HepG2 (cell line): Measurements from ENCODE around the gene MT1M. TPM values are rescaled to one million over a fixed set of nuclear protein-coding genes. Genes with fewer than 3 reads are reported as not detected.

Experiments used
- CERS6 ChIP-seq: sonication (generic); formaldehyde crosslinking; IDR thresholded peaks from 2 replicates; pipeline ENCODE4 v1.5.0; 2020; ENCODE audit warnings: missing genetic modification reagents
- KLF13 ChIP-seq: sonication (generic); formaldehyde crosslinking; IDR thresholded peaks from 2 replicates; pipeline ENCODE4 v1.4.0; 2020; ENCODE audit warnings: mild to moderate bottlenecking, missing genetic modification reagents
- KLF6 ChIP-seq: IDR thresholded peaks from 2 replicates; pipeline ENCODE4 v1.8.0; 2016; ENCODE audit warnings: missing biosample characterization, missing genetic modification reagents
- MAFK ChIP-seq, 2 experiments: IDR thresholded peaks in 1 of 2; conservative IDR thresholded peaks in 1 of 2; 2 replicates each; pipeline ENCODE4 v1.6.1; 2011; ENCODE audit warnings: improper control_type of control experiment in 2 of 2, low read length in 2 of 2
- PAF1 ChIP-seq: IDR thresholded peaks from 2 replicates; pipeline ENCODE4 v1.6.1; 2016; ENCODE audit warnings: missing genetic modification reagents, missing compliant biosample characterization
- POGK ChIP-seq: sonication (generic); formaldehyde crosslinking; conservative IDR thresholded peaks from 2 replicates; pipeline ENCODE4 v1.8.0; 2022; ENCODE audit warnings: mild to moderate bottlenecking, moderate library complexity, missing genetic modification reagents
- SOX13 ChIP-seq, 3 experiments: fragments of 450-650 bp in 1 of 3; sonication (generic) in 1 of 3; formaldehyde crosslinking in 1 of 3; IDR thresholded peaks in 2 of 3; conservative IDR thresholded peaks in 1 of 3; 2 replicates each; pipeline versions ENCODE4 v1.5.0 to v1.6.1; 2016 to 2020; ENCODE audit warnings: antibody characterized with exemption in 1 of 3, mild to moderate bottlenecking in 1 of 3, missing compliant biosample characterization in 1 of 3, missing genetic modification reagents in 1 of 3, moderate library complexity in 1 of 3
- THAP11 ChIP-seq: IDR thresholded peaks from 2 replicates; pipeline ENCODE4 v1.6.1; 2016; ENCODE audit warnings: missing biosample characterization, missing genetic modification reagents
- ZNF10 ChIP-seq: sonication (generic); formaldehyde crosslinking; IDR thresholded peaks from 2 replicates; pipeline ENCODE4 v1.4.0; 2020; ENCODE audit warnings: mild to moderate bottlenecking, low read depth, missing genetic modification reagents, borderline replicate concordance
- ZNF101 ChIP-seq: sonication (generic); formaldehyde crosslinking; IDR thresholded peaks from 2 replicates; pipeline ENCODE4 v1.4.0; 2020; ENCODE audit warnings: mild to moderate bottlenecking, low read depth, missing genetic modification reagents, borderline replicate concordance
- ZNF326 ChIP-seq: sonication (generic); formaldehyde crosslinking; IDR thresholded peaks from 2 replicates; pipeline ENCODE4 v1.4.0; 2020; ENCODE audit warnings: missing genetic modification reagents, borderline replicate concordance
- ZNF333 ChIP-seq: sonication (generic); formaldehyde crosslinking; IDR thresholded peaks from 2 replicates; pipeline ENCODE4 v1.4.0; 2020; ENCODE audit warnings: mild to moderate bottlenecking, missing genetic modification reagents, borderline replicate concordance
- ZNF484 ChIP-seq: sonication (generic); formaldehyde crosslinking; IDR thresholded peaks from 2 replicates; pipeline ENCODE4 v1.5.1; 2020; ENCODE audit warnings: mild to moderate bottlenecking, low read depth, missing genetic modification reagents, borderline replicate concordance
- ZNF501 ChIP-seq: sonication (generic); formaldehyde crosslinking; IDR thresholded peaks from 2 replicates; pipeline ENCODE4 v1.5.1; 2020; ENCODE audit warnings: mild to moderate bottlenecking, moderate library complexity, missing genetic modification reagents
- ZNF503 ChIP-seq: sonication (generic); formaldehyde crosslinking; IDR thresholded peaks from 2 replicates; pipeline ENCODE4 v1.4.0; 2020; ENCODE audit warnings: missing genetic modification reagents
- ZNF615 ChIP-seq: sonication (generic); formaldehyde crosslinking; IDR thresholded peaks from 2 replicates; pipeline ENCODE4 v1.5.0; 2020; ENCODE audit warnings: mild to moderate bottlenecking, missing genetic modification reagents, borderline replicate concordance
- ZNF724P ChIP-seq: sonication (generic); formaldehyde crosslinking; IDR thresholded peaks from 2 replicates; pipeline ENCODE4 v1.8.0; 2022; ENCODE audit warnings: missing genetic modification reagents, borderline replicate concordance
- ZNF747 ChIP-seq: sonication (generic); formaldehyde crosslinking; IDR thresholded peaks from 2 replicates; pipeline ENCODE4 v1.8.1; 2023; ENCODE audit warnings: missing genetic modification reagents, mild to moderate bottlenecking, borderline replicate concordance
- ZNF776 ChIP-seq: sonication (generic); formaldehyde crosslinking; IDR thresholded peaks from 2 replicates; pipeline ENCODE4 v1.4.0; 2020; ENCODE audit warnings: mild to moderate bottlenecking, missing genetic modification reagents
- ZSCAN29 ChIP-seq: sonication (generic); formaldehyde crosslinking; conservative IDR thresholded peaks from 2 replicates; pipeline ENCODE4 v1.4.0; 2020; ENCODE audit warnings: mild to moderate bottlenecking, missing genetic modification reagents
- ZSCAN31 ChIP-seq: sonication (generic); formaldehyde crosslinking; IDR thresholded peaks from 2 replicates; pipeline ENCODE4 v1.5.0; 2020; ENCODE audit warnings: low read depth, mild to moderate bottlenecking, missing genetic modification reagents
- polyA plus RNA-seq, 8 experiments: library from polyadenylated mRNA; depleted of rRNA in 3 of 8; stranded (reverse) in 7 of 8; unstranded in 1 of 8; fragments of >200 nt; fragmentation: Illumina TruSeq in 4 of 8; extraction: Trizol in 4 of 8; gene quantifications; 2 replicates each; pipeline versions ENCODE4 v1.2.1 to v1.2.3, GENCODE V29; 2011 to 2016; ENCODE audit warnings: low read depth in 4 of 8, missing spikeins in 1 of 8, mixed read lengths in 1 of 8; ENCODE audit not compliant: insufficient read depth in 1 of 8
- total RNA-seq, 5 experiments: library from RNA; depleted of rRNA; stranded (reverse); fragments of >200 nt; fragmentation: Illumina TruSeq; extraction: Trizol; gene quantifications; 2 replicates each; pipeline ENCODE4 v1.2.3, GENCODE V29; 2016; ENCODE audit warnings: low read depth in 1 of 5
- TF ChIP-seq, protein P1 (sequence below): sonication (generic); formaldehyde crosslinking; IDR thresholded peaks from 2 replicates; pipeline ENCODE4 v1.8.0; 2022; ENCODE audit warnings: mild to moderate bottlenecking, missing genetic modification reagents, moderate library complexity
- TF ChIP-seq, protein P2 (sequence below): sonication (generic); formaldehyde crosslinking; IDR thresholded peaks from 2 replicates; pipeline ENCODE4 v1.5.0; 2020; ENCODE audit warnings: mild to moderate bottlenecking, missing genetic modification reagents

The MT1M gene
- total and polyA plus RNA-seq, 2 of the 13 experiments (the other 11 are each of a cell fraction or from before 2014, with no cell fraction given) = 4.6 TPM; not detected in 1

DNA sequence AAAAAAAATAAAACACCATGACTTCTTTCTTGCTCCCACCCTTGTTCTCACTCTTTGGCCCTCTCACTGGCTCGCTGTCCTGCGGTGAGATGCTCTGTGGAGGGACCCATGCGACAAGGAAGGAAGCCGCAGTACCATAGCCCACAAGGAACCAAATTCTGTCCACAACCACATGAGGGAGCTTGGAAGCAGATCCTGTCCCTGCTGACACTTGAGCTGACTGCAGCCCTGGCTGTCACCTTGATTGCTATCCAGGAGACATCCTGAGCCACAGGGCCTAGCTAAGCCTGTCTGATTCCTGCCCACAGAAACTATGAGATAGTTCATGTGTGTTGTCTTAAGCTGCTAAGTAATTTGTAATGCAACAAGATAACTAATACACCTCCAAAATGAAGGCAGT, 28.9 kb upstream of the MT1M start (continued):
- TF ChIP-seq ZSCAN31 (CRISPR knock-in tag) (no peak), ZNF10 (CRISPR knock-in tag) (no peak), ZNF724P (CRISPR knock-in tag) (no peak), THAP11 (no peak), ZNF326 (CRISPR knock-in tag) (no peak), ZNF484 (CRISPR knock-in tag) (no peak), ZNF333 (CRISPR knock-in tag) (peak; percentile 39; the same call in 1 of the 2 replicates), ZNF747 (CRISPR knock-in tag) (no peak), ZNF776 (CRISPR knock-in tag) (no peak), POGK (CRISPR knock-in tag) (no peak), ZNF501 (no peak), ZNF615 (CRISPR knock-in tag) (no peak), PAF1 (CRISPR knock-in tag) (no peak), CERS6 (no peak), ZNF101 (CRISPR knock-in tag) (no peak), SOX13 (IDR thresholded peaks at IDR 0.05) (no peak), SOX13 (CRISPR knock-in tag; conservative IDR thresholded peaks at IDR 0.05 in 1 of 2, IDR thresholded peaks at IDR 0.05 in 1 of 2) (peak in 1 of 2 experiments; percentile 28; a peak in 1 of 4 replicates), ZSCAN29 (CRISPR knock-in tag) (no peak), KLF6 (CRISPR knock-in tag) (0 out of 2 replicates have a peak, but pooled peaks have one; percentile 25), KLF13 (CRISPR knock-in tag) (no peak), ZNF503 (CRISPR knock-in tag) (no peak), MAFK (conservative IDR thresholded peaks at IDR 0.05 in 1 of 2, IDR thresholded peaks at IDR 0.05 in 1 of 2; ENCODE audit: low read length in 2 of 2) (no peak)
- TF ChIP-seq, protein P1, sequence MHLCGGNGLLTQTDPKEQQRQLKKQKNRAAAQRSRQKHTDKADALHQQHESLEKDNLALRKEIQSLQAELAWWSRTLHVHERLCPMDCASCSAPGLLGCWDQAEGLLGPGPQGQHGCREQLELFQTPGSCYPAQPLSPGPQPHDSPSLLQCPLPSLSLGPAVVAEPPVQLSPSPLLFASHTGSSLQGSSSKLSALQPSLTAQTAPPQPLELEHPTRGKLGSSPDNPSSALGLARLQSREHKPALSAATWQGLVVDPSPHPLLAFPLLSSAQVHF (CRISPR knock-in tag) = no peak
- TF ChIP-seq, protein P2, sequence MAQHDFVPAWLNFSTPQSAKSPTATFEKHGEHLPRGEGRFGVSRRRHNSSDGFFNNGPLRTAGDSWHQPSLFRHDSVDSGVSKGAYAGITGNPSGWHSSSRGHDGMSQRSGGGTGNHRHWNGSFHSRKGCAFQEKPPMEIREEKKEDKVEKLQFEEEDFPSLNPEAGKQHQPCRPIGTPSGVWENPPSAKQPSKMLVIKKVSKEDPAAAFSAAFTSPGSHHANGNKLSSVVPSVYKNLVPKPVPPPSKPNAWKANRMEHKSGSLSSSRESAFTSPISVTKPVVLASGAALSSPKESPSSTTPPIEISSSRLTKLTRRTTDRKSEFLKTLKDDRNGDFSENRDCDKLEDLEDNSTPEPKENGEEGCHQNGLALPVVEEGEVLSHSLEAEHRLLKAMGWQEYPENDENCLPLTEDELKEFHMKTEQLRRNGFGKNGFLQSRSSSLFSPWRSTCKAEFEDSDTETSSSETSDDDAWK (CRISPR knock-in tag) = no peak
